ENCODE results near the gene NINL.

- TF ChIP-seq CTCF (IDR thresholded peaks at IDR 0.05) (no peak), POLR2A (IDR thresholded peaks at IDR 0.05) (no peak)
Measured at GRCh38 chr20:25588491-25588890, 3.2 kb upstream of the NINL start.
